IMR-90 (cell line): ENCODE data around the gene HYAL2. TPM values are rescaled to one million over a fixed set of nuclear protein-coding genes. Genes with fewer than 3 reads are reported as not detected.

ENCODE experiments used
- ATAC-seq: fragments of 200-7000 bp; cut with Tn5 transposase; 2 replicates; pipeline ENCODE4 v1.9.1; 2020; ENCODE audit warnings: low read depth, mild to moderate bottlenecking, moderate library complexity
- BruUV-seq: library from RNA; stranded (reverse); fragments of 400-500 nt; replicated peaks from 2 replicates; lab custom pipeline; 2021; lab: Mats Ljungman, UMichigan
- CTCF ChIA-PET: fragments of 300-600 bp; formaldehyde crosslinking; extraction: SDS; loops from one replicate; lab custom pipeline; 2021; ENCODE audit warnings: antibody characterized with exemption; lab: Yijun Ruan, JAX
- POLR2A ChIA-PET: fragments of 300-600 bp; sonication (Branson Sonifier 250); formaldehyde crosslinking; loops from one replicate; lab custom pipeline; 2022; ENCODE audit warnings: antibody characterized with exemption; ENCODE audit not compliant: unreplicated experiment; lab: Charles Lee
- DNase-seq: peaks from one replicate; pipeline ENCODE4 v3.0.0; 2013
- H2AFZ ChIP-seq: replicated peaks from 2 replicates; pipeline ENCODE3; 2013; ENCODE audit warnings: low read length, mild to moderate bottlenecking; ENCODE audit not compliant: poor library complexity
- H2AK5ac ChIP-seq: 2 replicates; pipeline ENCODE4 v1.6.1; 2013; ENCODE audit warnings: low read depth, low read length, inconsistent platforms
- H2AK9ac ChIP-seq: replicated peaks from 2 replicates; pipeline ENCODE3; 2013; ENCODE audit warnings: mild to moderate bottlenecking, low read depth, low read length, moderate library complexity; ENCODE audit not compliant: poor library complexity
- H2BK120ac ChIP-seq: 2 replicates; pipeline ENCODE4 v1.6.1; 2013; ENCODE audit warnings: low read depth, low read length, inconsistent platforms
- H2BK15ac ChIP-seq: 3 replicates; pipeline ENCODE4 v1.6.1; 2013; ENCODE audit warnings: low read depth, low read length, inconsistent platforms
- H2BK20ac ChIP-seq: 2 replicates; pipeline ENCODE4 v1.6.1; 2013; ENCODE audit warnings: low read depth, mild to moderate bottlenecking, inconsistent platforms, low read length, moderate library complexity
- H2BK5ac ChIP-seq: 2 replicates; pipeline ENCODE4 v1.6.1; 2013; ENCODE audit warnings: mild to moderate bottlenecking, low read depth, low read length, inconsistent platforms; ENCODE audit not compliant: poor library complexity, severe bottlenecking
- H3K14ac ChIP-seq: replicated peaks from 2 replicates; pipeline ENCODE4 v1.6.1; 2013; ENCODE audit warnings: low read depth, low read length, inconsistent platforms
- H3K18ac ChIP-seq: 2 replicates; pipeline ENCODE4 v1.6.1; 2013; ENCODE audit warnings: low read depth, low read length, control low read depth
- H3K23ac ChIP-seq: 2 replicates; pipeline ENCODE4 v1.6.1; 2013; ENCODE audit warnings: low read depth, low read length, inconsistent platforms
- H3K27ac ChIP-seq: 2 replicates; pipeline ENCODE4 v1.5.1; 2013; ENCODE audit warnings: mild to moderate bottlenecking, control low read depth, low read length; ENCODE audit not compliant: insufficient read depth
- H3K27me3 ChIP-seq: 2 replicates; pipeline ENCODE4 v1.6.1; 2013; ENCODE audit warnings: low read length; ENCODE audit not compliant: control insufficient read depth, insufficient read depth
- H3K36me3 ChIP-seq: 2 replicates; pipeline ENCODE4 v1.6.1; 2013; ENCODE audit warnings: low read length, mixed read lengths; ENCODE audit not compliant: control insufficient read depth, insufficient read depth
- H3K4ac ChIP-seq: 2 replicates; pipeline ENCODE4 v1.6.1; 2013; ENCODE audit warnings: low read depth, low read length, inconsistent platforms
- H3K4me1 ChIP-seq: 2 replicates; pipeline ENCODE4 v1.6.1; 2013; ENCODE audit warnings: low read length, mixed read lengths; ENCODE audit not compliant: control insufficient read depth, insufficient read depth
- H3K4me2 ChIP-seq: 2 replicates; pipeline ENCODE4 v1.6.1; 2013; ENCODE audit warnings: low read depth, mild to moderate bottlenecking, control low read depth, low read length, moderate library complexity
- H3K4me3 ChIP-seq: 2 replicates; pipeline ENCODE4 v1.5.1; 2013; ENCODE audit warnings: low read depth, mild to moderate bottlenecking, control low read depth, low read length, moderate library complexity; ENCODE audit not compliant: insufficient read depth
- H3K56ac ChIP-seq: 2 replicates; pipeline ENCODE4 v1.6.1; 2013; ENCODE audit warnings: low read length, inconsistent platforms; ENCODE audit not compliant: insufficient read depth; ENCODE audit errors: extremely low read depth
- H3K79me1 ChIP-seq, 2 experiments: 2 replicates each; pipeline ENCODE4 v1.6.1; 2013; ENCODE audit warnings: low read length in 2 of 2, inconsistent platforms in 1 of 2, low read depth in 1 of 2
- H3K9ac ChIP-seq: 2 replicates; pipeline ENCODE4 v1.6.1; 2013; ENCODE audit warnings: low read depth, low read length, control low read depth
- H3K9me1 ChIP-seq: 2 replicates; pipeline ENCODE4 v1.6.1; 2013; ENCODE audit warnings: low read length, inconsistent platforms; ENCODE audit not compliant: insufficient read depth
- H3K9me3 ChIP-seq: 2 replicates; pipeline ENCODE4 v1.6.1; 2013; ENCODE audit warnings: low read length; ENCODE audit not compliant: control insufficient read depth, insufficient read depth
- H4K20me1 ChIP-seq: 2 replicates; pipeline ENCODE4 v1.6.1; 2013; ENCODE audit warnings: low read length, inconsistent platforms; ENCODE audit not compliant: insufficient read depth
- H4K5ac ChIP-seq: 2 replicates; pipeline ENCODE4 v1.6.1; 2013; ENCODE audit warnings: mild to moderate bottlenecking, low read depth, low read length, control low read depth
- H4K8ac ChIP-seq, 2 experiments: 2 replicates each; pipeline ENCODE4 v1.6.1; 2013; ENCODE audit warnings: low read depth in 2 of 2, low read length in 2 of 2, control low read depth in 1 of 2, inconsistent platforms in 1 of 2
- H4K91ac ChIP-seq: 2 replicates; pipeline ENCODE4 v1.6.1; 2013; ENCODE audit warnings: low read depth, low read length, inconsistent platforms; ENCODE audit not compliant: insufficient read depth
- SMC3 ChIP-seq: fragments of 150-350 bp; IDR thresholded peaks from 2 replicates; pipeline ENCODE4 v1.6.1; 2016; ENCODE audit warnings: low read depth, mild to moderate bottlenecking, antibody characterized with exemption, low read length, moderate library complexity
- WGBS, 2 experiments: methylation state at CpG; one replicate each; pipeline versions ENCODE4 v1.1.5 to v1.1.7; 2013; ENCODE audit warnings: missing lambda C conversion rate in 2 of 2; ENCODE audit not compliant: insufficient read length in 1 of 2; ENCODE audit errors: extremely low coverage in 2 of 2; 5-methylcytosine and 5-hydroxymethylcytosine counted together
- dilution Hi-C: fragments of 300-500 bp; cut with HindIII; formaldehyde crosslinking; loops from one replicate; pipeline ENCODE4 v1.14.3; 2018; ENCODE audit warnings: low sequenced_read_pairs; ENCODE audit not compliant: unreplicated experiment
- in situ Hi-C: fragments of 300-500 bp; cut with MboI; formaldehyde crosslinking; loops from 3 replicates; pipeline ENCODE4 v1.14.3; 2019; ENCODE audit warnings: low sequenced_read_pairs, inconsistent platforms, mixed read lengths
- intact Hi-C: fragments of 100-400 bp; cut with micrococcal nuclease; formaldehyde crosslinking; loops from 2 replicates; pipeline ENCODE4 v1.10.0; 2022
- polyA plus RNA-seq, 3 experiments: library from polyadenylated mRNA; depleted of rRNA; stranded (reverse); fragments of >200 nt; gene quantifications; 2 replicates each; pipeline ENCODE4 v1.2.3, GENCODE V29; 2012; ENCODE audit warnings: low replicate concordance in 1 of 3
- total RNA-seq: library from RNA; depleted of rRNA; stranded (reverse); fragments of >200 nt; gene quantifications from 2 replicates; pipeline ENCODE4 v1.2.3, GENCODE V29; 2012

HYAL2 gene
- total and polyA plus RNA-seq, 2 of the 4 experiments (the other 2 are of a cell fraction) = 56.8 to 104 TPM

DNA sequence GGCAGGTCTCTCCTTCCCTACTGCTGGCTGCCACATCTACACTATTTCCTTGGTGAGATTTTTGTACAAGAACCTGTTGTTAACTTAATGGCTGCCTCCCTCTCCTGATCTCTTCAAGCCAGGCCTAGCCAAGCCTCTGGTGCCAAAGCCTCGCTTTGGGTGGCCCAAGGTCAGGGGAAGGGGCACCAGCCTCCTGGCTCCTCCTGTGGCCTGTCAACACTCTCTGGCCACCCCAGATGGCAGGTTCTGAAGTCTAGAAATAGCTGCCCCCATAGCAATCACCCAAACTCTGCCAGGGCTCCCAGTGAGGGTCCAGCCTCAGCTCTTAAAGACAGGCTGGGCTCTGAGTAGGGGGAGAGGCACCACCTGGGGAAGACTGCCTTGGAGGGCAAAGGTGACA, 35.3 kb downstream of the HYAL2 start:
- Histone ChIP-seq H2AK5ac (no peak overlapping the region), H3K79me1 (peaks cover 14 to 28% of the 10 kb centered on the region in 2 experiments), H2BK20ac (no peak overlapping the region), H3K9me3 (no peaks in the 10 kb centered on the region), H3K4ac (no peak overlapping the region), H3K9ac (no peak overlapping the region), H4K5ac (no peak overlapping the region), H3K27me3 (no peaks in the 10 kb centered on the region), H4K8ac (no peak overlapping the region), H3K9me1 (no peaks in the 10 kb centered on the region; the same call in 1 of the 2 replicates), H3K27ac (no peak overlapping the region), H3K4me2 (no peak overlapping the region), H3K4me3 (no peak overlapping the region), H3K23ac (no peak overlapping the region), H2BK15ac (no peak overlapping the region), H4K20me1 (no peaks in the 10 kb centered on the region; the same call in 1 of the 2 replicates), H3K56ac (no peak overlapping the region), H2AK9ac (no peak overlapping the region), H3K36me3 (peaks cover 34% of the 10 kb centered on the region), H2AFZ (no peak overlapping the region), H2BK120ac (no peak overlapping the region), H3K4me1 (peaks cover 3% of the 10 kb centered on the region), H3K18ac (no peak overlapping the region), H2BK5ac (no peak overlapping the region), H3K14ac (no peak overlapping the region), H4K91ac (no peak overlapping the region)
- in situ Hi-C loops (no loop called here), intact Hi-C loops (no loop called here), dilution Hi-C loops (no loop called here)
- BruUV-seq = no TSS peak
- no peak for DNase-seq
- ChIA-PET POLR2A (no interaction called here), CTCF (no interaction called here)
- no peak for TF ChIP-seq SMC3
- no peak for ATAC-seq
- no CpG with 5 or more reads among the region's 1 CpG for WGBS, 2 experiments
